DMS53 (cell line): Measurements from ENCODE around the gene SLC1A2.

Experiments
- DNase-seq: peaks from one replicate; lab custom pipeline; 2025; lab: John Stamatoyannopoulos, UW

The SLC1A2 gene

DNA sequence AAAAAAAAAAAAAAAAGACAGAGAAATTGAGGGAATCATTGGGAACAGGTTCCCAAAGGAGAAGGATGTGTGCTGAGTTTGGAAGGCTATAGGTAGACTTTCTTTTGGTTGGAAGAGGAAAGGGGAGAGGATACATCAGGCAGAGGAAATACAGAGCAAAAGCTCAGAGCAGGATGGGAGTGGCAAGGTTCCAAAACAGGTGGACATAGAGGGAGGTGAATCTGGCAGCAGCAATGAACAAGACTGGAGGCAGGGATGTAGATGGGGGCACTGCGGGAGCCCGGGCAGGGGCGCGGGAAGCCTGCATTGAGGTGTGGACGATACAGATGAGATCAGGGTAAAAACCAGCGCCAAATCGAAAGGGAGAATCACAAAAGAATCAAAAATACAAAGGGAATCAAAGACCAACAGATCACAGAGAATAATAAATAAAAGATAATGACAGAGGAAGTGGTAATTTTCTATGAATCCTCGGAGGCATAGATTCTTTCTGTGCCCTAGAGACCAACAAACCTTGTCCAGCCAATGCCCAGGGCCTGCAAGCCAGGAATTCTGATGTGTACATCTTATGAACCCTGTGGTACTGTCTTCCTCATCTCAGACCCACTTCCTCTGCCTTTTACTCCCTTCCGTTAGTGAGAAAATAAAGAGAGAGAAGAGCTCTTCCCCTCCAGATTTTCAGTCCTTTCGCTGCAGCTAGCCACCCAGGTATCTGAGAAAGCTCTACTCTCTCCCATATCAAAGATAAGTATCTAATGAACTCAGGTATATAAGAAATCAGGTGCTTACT is 70.3 kb downstream of the SLC1A2 start:
- no peak for DNase-seq

DNA sequence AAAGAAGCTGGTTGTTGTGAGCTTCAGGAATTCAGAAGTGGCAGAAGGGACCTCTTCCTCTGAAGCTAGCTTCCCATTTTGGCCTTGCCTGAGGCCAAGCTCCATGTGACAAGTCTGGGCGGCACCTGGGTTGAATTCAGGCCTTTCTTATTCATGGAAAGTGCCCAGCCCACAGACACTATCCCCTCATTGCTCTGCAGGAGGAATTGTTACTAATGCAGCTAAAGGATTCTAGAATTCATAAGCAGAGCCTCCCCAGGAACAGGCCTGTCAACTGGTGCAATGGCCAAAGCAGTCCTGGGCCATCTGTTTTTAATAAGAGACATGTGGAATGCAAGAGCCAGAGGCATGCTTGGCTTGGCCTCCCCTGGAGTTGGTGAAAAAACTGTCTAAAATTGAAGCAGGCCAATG is 71.4 kb downstream of the SLC1A2 start:
- no peak for DNase-seq

DNA sequence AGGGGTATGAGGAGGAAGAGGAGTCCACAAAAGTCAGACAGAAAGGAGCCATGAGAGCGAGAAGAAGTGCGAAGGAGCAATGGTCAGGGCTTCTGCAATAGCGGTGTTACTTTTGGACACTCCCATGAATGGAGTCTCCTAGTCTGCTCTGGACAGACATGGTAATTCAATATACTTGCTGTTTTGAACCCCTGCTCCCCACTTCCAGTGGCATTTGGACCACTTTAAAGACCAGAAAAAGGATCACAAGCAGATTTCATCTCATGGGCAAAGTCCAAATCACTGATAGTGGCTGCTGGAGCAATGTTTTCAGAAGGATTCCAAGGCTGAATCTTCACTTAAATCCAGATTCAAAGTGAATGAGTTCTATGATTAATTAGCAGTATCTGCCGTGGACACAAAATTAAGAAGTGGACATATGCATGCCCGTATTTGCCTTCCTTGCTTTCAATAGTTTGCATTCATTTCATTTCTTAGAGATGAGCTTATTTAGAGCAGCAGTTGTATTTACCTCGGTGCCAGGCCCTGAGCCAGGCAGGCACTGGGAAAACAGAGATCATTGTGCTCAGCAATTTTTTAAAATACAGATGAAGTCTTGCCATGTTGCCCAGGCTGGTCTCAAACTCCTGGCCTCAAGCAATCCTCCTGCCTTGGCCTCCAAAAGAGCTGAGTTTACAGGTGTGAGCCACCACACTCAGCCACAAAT is 72.0 kb downstream of the SLC1A2 start:
- DNase-seq, result no peak

DNA sequence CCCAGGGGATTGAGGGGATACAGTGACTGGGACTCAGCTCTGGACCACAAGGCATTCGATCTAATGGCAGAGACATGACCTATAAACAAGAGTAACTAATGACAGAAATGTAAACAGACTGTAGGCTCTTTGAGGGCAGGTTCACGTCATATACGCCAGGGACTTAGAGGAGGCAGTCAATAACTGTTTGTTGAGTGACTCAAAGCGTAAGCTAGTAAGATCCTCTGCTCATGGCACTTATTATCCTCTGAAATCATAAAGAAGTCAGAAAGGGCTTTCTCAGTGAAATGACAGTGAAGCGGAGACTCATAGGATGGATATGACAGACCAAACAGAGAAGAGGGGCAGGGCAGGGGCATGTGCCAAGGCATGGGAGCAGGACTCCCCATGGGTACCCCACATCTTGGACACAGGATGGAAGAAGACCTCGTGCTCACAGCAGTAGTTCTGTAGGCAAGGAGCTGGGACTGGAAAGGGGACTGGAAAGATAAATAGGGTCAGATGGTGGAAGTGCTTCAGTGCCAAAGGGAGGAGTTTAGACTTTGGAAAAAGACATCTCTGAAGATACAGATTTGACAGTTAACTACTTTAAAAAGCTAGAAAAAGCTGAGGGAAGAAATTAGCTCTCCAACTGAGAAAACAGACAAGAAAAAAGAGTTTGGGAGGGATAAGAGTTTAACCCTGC is 72.7 kb downstream of the SLC1A2 start:
- DNase-seq, result no peak

- no peak for DNase-seq
Observed at GRCh38 chr11:35344681-35345574, 74.4 kb downstream of the SLC1A2 start.

DNA sequence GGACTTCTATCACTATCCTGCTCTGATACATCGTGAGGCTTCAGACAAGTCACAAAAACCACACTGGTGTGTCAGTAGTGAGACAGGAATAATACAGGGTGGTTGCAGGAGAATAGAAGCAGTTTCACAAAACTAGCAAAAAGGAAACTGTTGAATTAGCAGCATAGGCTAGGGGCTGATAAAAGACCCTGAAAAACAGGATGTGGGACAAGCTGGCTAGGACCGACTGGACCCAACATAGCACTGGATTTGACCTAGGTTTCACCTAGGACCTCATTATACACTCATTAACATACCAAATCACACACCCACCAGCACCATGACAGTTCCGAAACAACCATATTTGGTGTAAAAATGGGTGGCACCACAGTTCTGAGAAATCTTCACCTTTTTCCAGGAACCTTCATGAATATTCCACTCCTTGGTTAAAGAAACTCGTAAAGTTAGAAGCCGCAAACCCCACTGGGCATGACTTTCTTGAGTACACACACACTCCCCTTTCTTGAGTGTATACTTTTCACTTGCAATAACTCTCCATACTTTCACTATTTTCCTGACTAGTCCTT is 76.2 kb downstream of the SLC1A2 start:
- no peak for DNase-seq

GRCh38 chr11:35340715-35341114 is 78.6 kb downstream of the SLC1A2 start:
- DNase-seq, result no peak

GRCh38 chr11:35340071-35340470 is 79.3 kb downstream of the SLC1A2 start:
- no peak for DNase-seq

DNA sequence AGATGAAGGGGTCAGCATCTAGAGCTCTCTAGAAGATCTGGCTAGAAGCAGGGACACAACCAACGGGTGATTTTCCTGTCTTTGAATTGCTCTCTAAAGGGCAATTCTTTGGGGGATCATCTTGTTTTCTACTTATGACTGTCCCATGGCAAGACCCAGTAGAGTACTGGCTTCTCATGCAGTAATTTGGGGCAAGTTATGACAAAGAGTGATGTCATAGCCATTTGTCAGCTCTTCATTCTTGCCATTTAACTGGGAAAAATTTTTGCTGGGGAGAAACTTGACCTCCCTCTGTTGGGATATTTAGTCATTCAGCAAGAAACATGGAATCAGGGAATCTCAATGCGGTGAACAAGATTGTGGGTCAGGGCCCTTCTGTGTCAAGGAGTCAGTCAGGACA is 80.4 kb downstream of the SLC1A2 start:
- no peak for DNase-seq

DNA sequence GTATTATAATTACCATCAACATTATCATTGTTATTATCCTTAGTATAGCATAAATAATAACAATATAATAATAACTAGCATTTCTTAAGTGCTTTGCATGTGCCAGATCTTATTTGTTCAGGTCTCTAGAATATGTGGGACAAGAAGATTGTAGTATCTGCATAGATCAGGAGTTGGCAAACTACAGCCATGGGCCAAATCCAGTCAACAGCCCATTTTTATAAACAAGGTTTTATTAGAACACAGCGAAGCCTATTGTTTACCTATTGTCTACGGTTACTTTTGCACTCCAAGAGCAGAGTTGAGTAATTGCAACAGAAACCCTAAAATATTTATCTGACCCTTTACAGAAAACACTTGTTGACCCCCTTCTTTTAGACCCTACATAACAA is 81.4 kb downstream of the SLC1A2 start:
- DNase-seq, result no peak

- peak; percentile 89 for DNase-seq
Observed at GRCh38 chr11:35337136-35337913, 82.0 kb downstream of the SLC1A2 start.

DNA sequence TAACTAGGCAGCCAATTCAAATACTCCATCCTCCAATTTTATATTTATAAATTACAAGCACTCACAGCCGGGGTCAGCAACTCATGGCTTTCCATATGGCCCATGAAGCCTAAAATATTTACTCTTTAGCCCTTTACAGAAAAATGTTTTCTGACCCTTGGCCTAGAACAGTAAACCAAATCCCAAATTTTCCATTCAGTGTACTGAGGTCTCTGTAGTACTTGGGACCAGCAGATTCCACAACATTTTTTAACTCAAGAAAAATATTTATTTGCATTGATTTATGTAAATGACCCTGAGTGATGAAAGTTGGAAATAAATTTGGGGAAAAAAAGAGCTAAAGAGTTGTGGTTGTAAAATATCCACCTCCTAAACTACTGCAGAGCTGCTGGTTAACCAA is 82.6 kb downstream of the SLC1A2 start:
- DNase-seq, result no peak

GRCh38 chr11:35335226-35335625 is 84.1 kb downstream of the SLC1A2 start:
- DNase-seq, result peak; percentile 11

- peak; percentile 90 for DNase-seq
Observed at GRCh38 chr11:35334385-35335090, 84.8 kb downstream of the SLC1A2 start.

GRCh38 chr11:35332524-35332923 is 86.8 kb downstream of the SLC1A2 start:
- no peak for DNase-seq

- no peak for DNase-seq
Observed at GRCh38 chr11:35330931-35331330, 88.4 kb downstream of the SLC1A2 start.

DNA sequence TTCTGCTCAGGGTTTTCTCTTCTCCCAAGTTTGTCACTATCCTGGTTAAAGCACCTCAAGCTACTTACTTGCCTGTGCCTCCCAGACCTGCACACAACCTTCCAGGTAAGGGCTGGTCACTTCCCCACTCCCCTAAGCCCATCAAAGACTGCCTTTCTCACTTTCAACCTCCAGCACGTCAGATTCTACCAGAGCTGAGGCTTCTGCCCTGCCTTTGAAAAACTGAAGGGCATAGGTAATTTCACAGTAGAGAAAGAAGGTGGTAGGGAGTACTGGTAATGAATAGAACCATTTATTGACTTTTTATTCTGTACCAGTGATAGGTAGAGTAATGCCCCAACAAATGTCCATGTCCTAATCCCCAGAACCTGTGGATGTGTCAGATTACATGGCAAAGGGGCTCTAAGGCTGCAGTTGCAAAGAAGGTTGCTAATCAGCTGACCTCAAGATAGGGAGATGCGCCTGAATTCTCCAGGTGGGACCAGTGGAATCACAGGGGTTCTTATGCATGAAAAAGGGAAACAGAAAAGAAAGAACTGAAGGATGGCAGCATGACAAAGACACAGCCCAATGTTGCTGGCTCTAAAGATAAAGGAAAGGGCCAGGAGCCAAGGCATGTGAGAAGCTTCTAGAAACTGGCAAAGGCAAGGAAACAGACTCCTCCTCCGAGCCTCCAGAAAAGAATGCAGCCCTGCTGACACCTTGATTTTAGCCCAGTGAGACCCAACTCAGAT is 89.0 kb downstream of the SLC1A2 start:
- DNase-seq, result no peak

DNA sequence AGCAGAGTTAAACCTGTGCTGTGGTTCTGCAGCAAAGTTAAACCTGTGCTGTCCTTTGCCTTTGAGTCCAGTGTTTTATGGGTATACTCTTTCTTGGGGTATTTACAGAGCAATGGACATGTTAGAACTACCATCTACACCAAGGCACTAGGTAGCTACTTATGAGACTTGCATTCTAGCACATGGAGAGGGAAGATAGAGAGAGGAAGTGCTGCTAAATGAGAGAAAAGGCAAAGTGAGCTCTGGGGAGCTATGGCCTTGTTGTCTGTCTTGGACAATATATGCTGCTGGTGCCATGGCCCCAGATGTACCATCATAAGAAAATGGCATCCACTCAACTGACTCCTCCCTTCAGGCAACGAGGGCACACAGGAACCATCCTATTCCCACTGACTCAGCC is 91.5 kb downstream of the SLC1A2 start:
- no peak for DNase-seq

- no peak for DNase-seq
Observed at GRCh38 chr11:35326266-35326879, 93.0 kb downstream of the SLC1A2 start.
